T-cell (primary cell): Measurements from ENCODE around the gene HLA-DRB1. TPM values are rescaled to one million over a fixed set of nuclear protein-coding genes. Genes with fewer than 3 reads are reported as not detected.
A peak's percentile ranks its signal among the peaks of the same experiment; 100 is the strongest.

Source experiments
- ATAC-seq, 4 experiments: fragments of 200-7000 bp in 3 of 4; fragments of 150-1000 bp in 1 of 4; cut with Tn5 transposase; replicated peaks in 1 of 4; 1 replicate in 3 of 4; 2 replicates in 1 of 4; pipeline ENCODE4 v1.10.0; 2021; ENCODE audit warnings: moderate library complexity in 3 of 4, mild to moderate bottlenecking in 2 of 4, moderate number of reproducible peaks in 1 of 4
- CTCF ChIA-PET, 2 donors: fragments of 300-600 bp; sonication (Branson Sonifier 250); formaldehyde crosslinking; loops; one replicate each; lab custom pipeline; 2022; ENCODE audit warnings: antibody characterized with exemption in 2 of 2; lab: Charles Lee
- POLR2A ChIA-PET, 2 donors: fragments of 300-600 bp; sonication (Branson Sonifier 250); formaldehyde crosslinking; loops; one replicate each; lab custom pipeline; 2022; ENCODE audit warnings: antibody characterized with exemption in 2 of 2; lab: Charles Lee
- DNase-seq, 35 experiments: peaks; one replicate each; pipeline versions ENCODE4 v3.0.0 to v3.0.0-alpha.2; 2013 to 2023
- H3K27ac ChIP-seq: one replicate; pipeline ENCODE4 v1.5.1; 2013; ENCODE audit warnings: low read length
- H3K27me3 ChIP-seq, 2 experiments: replicated peaks in 1 of 2; 1 replicate in 1 of 2; 2 replicates in 1 of 2; pipeline versions ENCODE4 v1.6.1 to v1.7.0; 2013; ENCODE audit warnings: low read length in 1 of 2, mixed read lengths in 1 of 2; ENCODE audit not compliant: control insufficient read depth in 2 of 2, insufficient read depth in 2 of 2; ENCODE audit errors: extremely low read depth in 1 of 2
- H3K36me3 ChIP-seq, 2 donors: 1 replicate in 1 of 2; 2 replicates in 1 of 2; pipeline versions ENCODE4 v1.6.1 to v1.7.0; 2013; ENCODE audit warnings: low read length in 1 of 2; ENCODE audit not compliant: control insufficient read depth in 2 of 2, insufficient read depth in 1 of 2; ENCODE audit errors: extremely low read depth in 1 of 2
- H3K4me1 ChIP-seq, 2 experiments: 1 replicate in 1 of 2; 2 replicates in 1 of 2; pipeline versions ENCODE4 v1.6.1 to v1.7.0; 2013; ENCODE audit warnings: low read length in 2 of 2, mixed read lengths in 1 of 2; ENCODE audit not compliant: insufficient read depth in 2 of 2, control insufficient read depth in 1 of 2; ENCODE audit errors: extremely low read depth in 1 of 2
- H3K4me3 ChIP-seq, 2 donors: 1 replicate in 1 of 2; 2 replicates in 1 of 2; pipeline versions ENCODE4 v1.5.1 to v1.7.0; 2013; ENCODE audit warnings: mild to moderate bottlenecking in 2 of 2, low read length in 1 of 2, moderate library complexity in 1 of 2; ENCODE audit not compliant: control insufficient read depth in 1 of 2; ENCODE audit errors: extremely low read depth in 1 of 2
- H3K9me3 ChIP-seq: 2 replicates; pipeline ENCODE4 v1.7.0; 2013
- H3K27ac Mint-ChIP-seq, 2 donors: one replicate each; pipeline ENCODE4 v1.8.0; 2020 to 2021; ENCODE audit warnings: mild to moderate bottlenecking in 2 of 2, mixed read lengths in 2 of 2
- H3K27me3 Mint-ChIP-seq, 2 donors: one replicate each; pipeline ENCODE4 v1.8.0; 2021 to 2022; ENCODE audit warnings: mixed read lengths in 2 of 2
- H3K36me3 Mint-ChIP-seq: one replicate; pipeline ENCODE4 v1.8.0; 2021; ENCODE audit warnings: mixed read lengths
- H3K4me1 Mint-ChIP-seq, 3 donors: one replicate each; pipeline ENCODE4 v1.8.0; 2020 to 2022; ENCODE audit warnings: mixed read lengths in 3 of 3, mild to moderate bottlenecking in 1 of 3
- H3K4me3 Mint-ChIP-seq, 3 donors: one replicate each; pipeline ENCODE4 v1.8.0; 2020 to 2022; ENCODE audit warnings: mild to moderate bottlenecking in 3 of 3, mixed read lengths in 3 of 3, moderate library complexity in 3 of 3
- H3K9me3 Mint-ChIP-seq, 3 donors: one replicate each; pipeline ENCODE4 v1.8.0; 2020 to 2022; ENCODE audit warnings: mixed read lengths in 3 of 3
- WGBS: methylation state at CpG from one replicate; pipeline ENCODE4 v1.1.5; 2013; ENCODE audit warnings: missing lambda C conversion rate; ENCODE audit not compliant: insufficient coverage; 5-methylcytosine and 5-hydroxymethylcytosine counted together
- total RNA-seq, 35 experiments: library from RNA in 6 of 35; stranded (reverse) in 6 of 35; fragments of 120-200 nt in 1 of 35; gene quantifications; one replicate each; pipeline versions ENCODE4 v1.2.1 to v1.2.4 and lab custom pipeline; 2013 to 2026

HLA-DRB1 gene
- total RNA-seq, 5 donors from 2014 or later (not counting 1 experiment from before 2014, with no cell fraction given): 23.4 to 44.1 (median 30.3) TPM

- 95% methylated on average over 2 of the region's 4 CpGs for WGBS
- peaks cover 13 to 33% (median 18%) of the 10 kb centered on the region in 3 donors for H3K4me1 Mint-ChIP-seq
- H3K36me3 Mint-ChIP-seq: no peaks in the 10 kb centered on the region
- Histone ChIP-seq H3K36me3 (no peaks in the 10 kb centered on the region), H3K27ac (no peak overlapping the region), H3K27me3 (no peaks in the 10 kb centered on the region), H3K4me3 (no peak overlapping the region), H3K4me1 (peaks cover 3 to 9% of the 10 kb centered on the region in 2 experiments), H3K9me3 (no peaks in the 10 kb centered on the region)
- H3K9me3 Mint-ChIP-seq: peaks cover 0 to 5% (median 2%) of the 10 kb centered on the region in 3 donors
- H3K27me3 Mint-ChIP-seq: no peaks in the 10 kb centered on the region
- H3K4me3 Mint-ChIP-seq: no peak overlapping the region
- ATAC-seq (no peak), DNase-seq (no peak)
- POLR2A ChIA-PET: no interaction called here
- CTCF ChIA-PET: no interaction called here
- H3K27ac Mint-ChIP-seq: no peak overlapping the region
Observed at GRCh38 chr6:32607263-32607987, 17.8 kb upstream of the HLA-DRB1 start.

GRCh38 chr6:32604434-32604877 is 14.8 kb upstream of the HLA-DRB1 start:
- ATAC-seq (peak in 1 of 4 experiments; percentile 64), DNase-seq (peak in 1 of 35 experiments; percentile 49)
- H3K9me3 ChIP-seq: no peaks in the 10 kb centered on the region
- H3K27ac ChIP-seq: peak overlapping the region; percentile 66
- Mint-ChIP-seq H3K27ac (peak overlapping the region; percentile 77 to 78), H3K27me3 (no peaks in the 10 kb centered on the region), H3K9me3 (peaks cover 0 to 5% (median 2%) of the 10 kb centered on the region in 3 donors), H3K4me1 (peaks cover 13 to 30% (median 18%) of the 10 kb centered on the region in 3 donors), H3K36me3 (no peaks in the 10 kb centered on the region), H3K4me3 (peak overlapping the region in 2 of 3 donors; percentile 11 to 38)
- peaks cover 3 to 9% of the 10 kb centered on the region in 2 experiments for H3K4me1 ChIP-seq
- no peaks in the 10 kb centered on the region for H3K27me3 ChIP-seq
- no peak overlapping the region for H3K4me3 ChIP-seq
- ChIA-PET POLR2A (no interaction called here), CTCF (no interaction called here)
- no peaks in the 10 kb centered on the region for H3K36me3 ChIP-seq
- WGBS: no CpG with 5 or more reads among the region's 3 CpGs

GRCh38 chr6:32603888-32604287 is 14.2 kb upstream of the HLA-DRB1 start:
- ChIA-PET CTCF (no interaction called here), POLR2A (no interaction called here)
- Histone ChIP-seq H3K27me3 (no peaks in the 10 kb centered on the region), H3K27ac (peak overlapping the region; percentile 66), H3K9me3 (no peaks in the 10 kb centered on the region), H3K4me1 (peaks cover 0 to 9% of the 10 kb centered on the region in 2 experiments), H3K4me3 (no peak overlapping the region), H3K36me3 (no peaks in the 10 kb centered on the region)
- WGBS: 0% methylated on average over 3 of the region's 3 CpGs
- peaks cover 13 to 30% (median 18%) of the 10 kb centered on the region in 3 donors for H3K4me1 Mint-ChIP-seq
- peaks cover 0 to 5% (median 2%) of the 10 kb centered on the region in 3 donors for H3K9me3 Mint-ChIP-seq
- DNase-seq: peak in 1 of 35 experiments; percentile 25
- H3K27ac Mint-ChIP-seq: peak overlapping the region; percentile 62 to 77
- H3K4me3 Mint-ChIP-seq: peak overlapping the region in 2 of 3 donors; percentile 11 to 38
- peak in 2 of 4 experiments; percentile 59 to 73 for ATAC-seq
- no peaks in the 10 kb centered on the region for H3K27me3 Mint-ChIP-seq
- H3K36me3 Mint-ChIP-seq: peaks cover 2% of the 10 kb centered on the region

DNA sequence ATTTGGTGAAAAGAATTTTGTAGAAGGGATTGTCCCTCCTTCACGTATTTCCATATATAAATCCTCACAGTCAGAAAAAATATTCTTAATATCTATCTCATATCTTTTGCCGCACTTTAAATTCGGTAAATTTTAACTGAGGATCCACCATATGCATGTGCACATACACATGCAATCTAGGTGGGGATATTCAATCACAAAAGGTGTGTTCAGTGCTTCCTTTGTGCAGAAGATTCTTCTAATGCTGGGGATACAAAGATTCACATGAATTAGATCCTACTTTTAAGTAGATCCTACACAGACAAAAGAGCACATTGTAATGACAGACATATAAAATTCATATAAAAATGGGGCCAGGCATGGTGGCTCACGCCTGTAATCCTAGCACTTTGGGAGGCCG is 13.6 kb upstream of the HLA-DRB1 start:
- Histone ChIP-seq H3K4me3 (no peak overlapping the region), H3K9me3 (no peaks in the 10 kb centered on the region), H3K36me3 (no peaks in the 10 kb centered on the region), H3K4me1 (peaks cover 0 to 9% of the 10 kb centered on the region in 2 experiments), H3K27ac (peak overlapping the region; percentile 18), H3K27me3 (no peaks in the 10 kb centered on the region)
- H3K4me1 Mint-ChIP-seq: peaks cover 13 to 28% (median 18%) of the 10 kb centered on the region in 3 donors
- ATAC-seq (no peak), DNase-seq (no peak)
- CTCF ChIA-PET: no interaction called here
- H3K27ac Mint-ChIP-seq: peak overlapping the region in 1 of 2 donors; percentile 9
- peaks cover 0 to 5% (median 2%) of the 10 kb centered on the region in 3 donors for H3K9me3 Mint-ChIP-seq
- peaks cover 3% of the 10 kb centered on the region for H3K36me3 Mint-ChIP-seq
- no peak overlapping the region for H3K4me3 Mint-ChIP-seq
- H3K27me3 Mint-ChIP-seq: no peaks in the 10 kb centered on the region
- no CpG with 5 or more reads among the region's 5 CpGs for WGBS
- POLR2A ChIA-PET: no interaction called here

DNA sequence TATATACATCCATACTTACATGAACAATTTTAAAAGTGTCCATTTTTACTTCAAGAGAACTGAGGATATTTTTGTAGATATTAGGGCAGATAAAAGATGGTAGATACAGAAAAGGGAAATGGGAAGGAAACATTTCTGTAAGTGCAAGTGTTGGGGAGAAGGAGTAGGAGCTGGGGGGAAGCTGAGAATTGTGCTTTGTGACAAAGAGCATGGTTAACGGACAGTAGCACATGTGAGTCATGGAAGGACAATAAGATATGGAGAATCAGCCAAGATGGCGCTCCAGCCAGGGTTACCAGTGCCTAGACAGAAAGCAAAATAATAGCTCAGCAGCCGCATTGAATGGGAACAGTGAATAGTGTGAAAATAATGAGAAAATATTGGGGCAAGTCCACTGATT is 12.7 kb upstream of the HLA-DRB1 start:
- no peak overlapping the region for H3K4me3 Mint-ChIP-seq
- no peaks in the 10 kb centered on the region for H3K27me3 ChIP-seq
- H3K27ac Mint-ChIP-seq: peak overlapping the region; percentile 40 to 42
- CTCF ChIA-PET: no interaction called here
- ATAC-seq: no peak
- H3K36me3 ChIP-seq: no peaks in the 10 kb centered on the region
- WGBS: 50% methylated on average over 2 of the region's 3 CpGs
- peaks cover 0 to 5% (median 2%) of the 10 kb centered on the region in 3 donors for H3K9me3 Mint-ChIP-seq
- no peaks in the 10 kb centered on the region for H3K9me3 ChIP-seq
- peaks cover 13 to 24% (median 18%) of the 10 kb centered on the region in 3 donors for H3K4me1 Mint-ChIP-seq
- H3K4me1 ChIP-seq: peaks cover 0 to 9% of the 10 kb centered on the region in 2 experiments
- POLR2A ChIA-PET: no interaction called here
- no peaks in the 10 kb centered on the region for H3K27me3 Mint-ChIP-seq
- H3K36me3 Mint-ChIP-seq: peaks cover 3% of the 10 kb centered on the region
- no peak overlapping the region for H3K27ac ChIP-seq
- H3K4me3 ChIP-seq: no peak overlapping the region
- no peak for DNase-seq

GRCh38 chr6:32597024-32597423 is 7.4 kb upstream of the HLA-DRB1 start:
- H3K4me3 Mint-ChIP-seq: no peak overlapping the region
- H3K9me3 ChIP-seq: no peaks in the 10 kb centered on the region
- ATAC-seq: no peak
- no peaks in the 10 kb centered on the region for H3K9me3 Mint-ChIP-seq
- CTCF ChIA-PET: no interaction called here
- no peak overlapping the region for H3K4me3 ChIP-seq
- H3K36me3 Mint-ChIP-seq: peaks cover 3% of the 10 kb centered on the region
- peaks cover 0 to 2% (median 0%) of the 10 kb centered on the region in 3 donors for H3K4me1 Mint-ChIP-seq
- H3K27ac Mint-ChIP-seq: no peak overlapping the region
- no peaks in the 10 kb centered on the region for H3K36me3 ChIP-seq
- no peaks in the 10 kb centered on the region for H3K27me3 ChIP-seq
- no peak for DNase-seq
- H3K4me1 ChIP-seq: no peaks in the 10 kb centered on the region
- no peak overlapping the region for H3K27ac ChIP-seq
- H3K27me3 Mint-ChIP-seq: no peaks in the 10 kb centered on the region
- POLR2A ChIA-PET: no interaction called here
